Measurements from ENCODE around the gene PRKAG2.

Gene PRKAG2

DNA sequence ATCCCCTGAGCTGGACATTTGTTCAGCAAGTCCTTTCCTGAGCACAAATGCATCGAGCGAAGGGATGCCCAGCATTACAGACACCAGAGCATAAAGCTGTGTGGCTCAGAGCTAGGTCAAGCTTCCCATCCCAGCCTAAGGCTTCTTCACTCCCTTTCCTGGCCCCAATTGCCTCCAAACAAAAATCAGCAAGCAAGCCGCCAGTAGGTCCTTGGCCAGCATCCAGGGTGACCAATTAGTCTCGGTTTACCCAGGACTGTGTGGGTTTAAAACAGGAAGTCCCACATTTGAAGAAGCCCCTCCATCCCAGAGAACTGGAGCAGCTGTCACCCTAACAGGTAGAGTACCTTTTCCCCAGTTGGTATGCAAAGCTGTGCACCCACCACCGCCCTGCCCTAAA lies 51.2 kb downstream of the PRKAG2 start:
- no peak for DNase-seq (ENCODE audit: insufficient read length, low spot score)
- TF ChIP-seq, protein P1, sequence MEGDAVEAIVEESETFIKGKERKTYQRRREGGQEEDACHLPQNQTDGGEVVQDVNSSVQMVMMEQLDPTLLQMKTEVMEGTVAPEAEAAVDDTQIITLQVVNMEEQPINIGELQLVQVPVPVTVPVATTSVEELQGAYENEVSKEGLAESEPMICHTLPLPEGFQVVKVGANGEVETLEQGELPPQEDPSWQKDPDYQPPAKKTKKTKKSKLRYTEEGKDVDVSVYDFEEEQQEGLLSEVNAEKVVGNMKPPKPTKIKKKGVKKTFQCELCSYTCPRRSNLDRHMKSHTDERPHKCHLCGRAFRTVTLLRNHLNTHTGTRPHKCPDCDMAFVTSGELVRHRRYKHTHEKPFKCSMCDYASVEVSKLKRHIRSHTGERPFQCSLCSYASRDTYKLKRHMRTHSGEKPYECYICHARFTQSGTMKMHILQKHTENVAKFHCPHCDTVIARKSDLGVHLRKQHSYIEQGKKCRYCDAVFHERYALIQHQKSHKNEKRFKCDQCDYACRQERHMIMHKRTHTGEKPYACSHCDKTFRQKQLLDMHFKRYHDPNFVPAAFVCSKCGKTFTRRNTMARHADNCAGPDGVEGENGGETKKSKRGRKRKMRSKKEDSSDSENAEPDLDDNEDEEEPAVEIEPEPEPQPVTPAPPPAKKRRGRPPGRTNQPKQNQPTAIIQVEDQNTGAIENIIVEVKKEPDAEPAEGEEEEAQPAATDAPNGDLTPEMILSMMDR (IDR thresholded peaks at IDR 0.05; ENCODE audit: insufficient read depth, missing control alignments): no peak
- no peak for FAIRE-seq

DNA sequence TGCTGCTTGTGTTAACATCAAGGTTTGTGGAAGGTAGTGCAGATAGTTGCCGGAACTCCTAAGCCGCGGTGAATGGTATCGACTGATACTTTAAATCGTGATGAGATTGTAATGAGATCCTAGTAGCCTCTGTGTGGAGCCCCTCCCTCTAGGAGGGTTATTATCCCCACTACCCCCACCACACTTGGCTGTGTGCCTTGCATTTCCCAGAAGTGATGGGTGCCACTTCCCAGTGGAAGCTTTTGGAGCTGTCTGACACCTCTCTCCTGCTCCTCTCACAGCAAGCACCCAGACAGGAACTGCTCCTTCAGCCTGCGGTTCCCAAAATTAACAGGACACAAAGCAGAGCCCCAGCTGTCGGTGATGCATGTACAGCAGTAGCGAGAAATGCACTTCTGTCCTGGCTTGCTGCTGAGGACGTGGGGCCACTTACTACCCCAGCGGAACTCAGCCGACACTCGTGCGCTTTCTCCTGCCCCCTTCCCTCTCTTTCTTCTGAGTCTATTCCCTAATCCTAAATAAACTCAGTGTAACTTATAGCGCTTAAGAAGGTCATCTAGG lies 52.5 kb downstream of the PRKAG2 start:
- TF ChIP-seq, protein P1 (IDR thresholded peaks at IDR 0.05; ENCODE audit: insufficient read depth, missing control alignments): no peak
- FAIRE-seq (no peak), DNase-seq (ENCODE audit: insufficient read length, low spot score) (no peak)

DNA sequence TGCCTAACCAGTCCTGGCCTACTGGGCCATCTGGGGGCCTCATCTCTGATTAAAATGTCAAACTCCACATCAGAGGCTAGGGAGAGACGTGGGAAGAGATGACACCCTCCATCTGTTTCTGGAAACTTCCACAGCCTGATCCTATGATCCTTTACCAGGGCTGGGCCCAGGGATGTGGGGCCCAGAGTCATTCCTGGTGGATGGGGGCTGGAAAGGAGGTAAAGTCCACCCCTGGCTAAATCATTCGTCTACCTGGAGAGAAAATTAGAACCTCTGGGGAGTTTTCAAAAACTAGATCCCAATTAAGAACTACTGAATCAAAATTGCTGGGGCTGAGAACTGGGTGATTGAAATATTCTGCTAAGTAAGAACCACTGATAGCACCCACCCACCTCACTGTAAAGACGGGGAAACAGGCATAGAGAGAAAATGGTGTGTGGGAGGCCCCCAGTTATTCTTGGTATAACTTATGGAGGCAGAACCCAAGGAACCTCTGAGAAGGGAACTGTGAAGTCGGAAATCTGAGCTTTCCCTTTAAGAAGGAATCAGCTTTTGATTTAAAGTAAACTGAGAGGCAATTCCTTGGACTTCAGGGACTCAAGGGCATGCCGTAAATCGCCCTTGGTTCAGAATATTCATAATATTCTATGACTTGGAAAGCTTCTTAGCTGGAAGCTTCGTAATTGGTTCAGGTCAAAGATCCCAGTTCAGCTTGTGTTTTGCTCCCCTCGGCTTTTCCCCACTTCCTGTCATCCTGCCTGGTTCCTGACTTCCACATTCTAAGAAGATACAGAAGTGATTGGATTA lies 53.1 kb downstream of the PRKAG2 start:
- TF ChIP-seq, protein P1 (IDR thresholded peaks at IDR 0.05; ENCODE audit: insufficient read depth, missing control alignments): no peak
- FAIRE-seq: no peak
- DNase-seq (ENCODE audit: insufficient read length, low spot score): no peak

DNA sequence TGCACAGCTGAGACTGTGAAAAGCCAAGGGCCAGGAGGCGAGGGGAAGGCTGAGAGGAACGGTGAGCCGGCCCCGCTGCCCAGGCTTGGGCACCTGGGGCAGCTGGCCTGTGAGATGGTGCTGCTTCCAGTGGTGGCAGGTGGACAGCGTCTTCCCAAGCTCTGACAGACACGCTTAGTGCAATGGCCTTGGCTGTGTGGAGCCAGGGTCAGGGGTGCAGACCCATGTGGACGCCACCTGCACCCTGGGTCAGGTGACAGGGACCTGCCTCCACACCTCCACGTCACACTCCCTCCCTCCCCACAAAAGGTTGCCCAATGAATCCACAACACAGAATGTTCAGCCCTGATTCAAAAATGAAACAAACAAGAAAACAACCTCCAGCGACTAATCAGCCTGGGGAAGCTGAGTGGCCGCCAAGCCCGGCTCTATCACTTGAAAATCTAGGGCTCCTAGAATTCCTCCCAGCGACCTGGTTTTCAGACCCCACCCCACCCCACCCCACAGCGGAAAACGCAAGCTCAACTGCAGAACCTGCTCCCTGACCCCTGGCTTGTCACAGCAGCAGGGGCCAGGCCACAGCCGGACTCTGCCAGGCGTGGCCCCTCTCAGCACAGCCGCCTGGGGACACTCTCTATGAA lies 54.3 kb downstream of the PRKAG2 start:
- FAIRE-seq: no peak
- TF ChIP-seq, protein P1 (IDR thresholded peaks at IDR 0.05; ENCODE audit: insufficient read depth, missing control alignments): no peak

DNA sequence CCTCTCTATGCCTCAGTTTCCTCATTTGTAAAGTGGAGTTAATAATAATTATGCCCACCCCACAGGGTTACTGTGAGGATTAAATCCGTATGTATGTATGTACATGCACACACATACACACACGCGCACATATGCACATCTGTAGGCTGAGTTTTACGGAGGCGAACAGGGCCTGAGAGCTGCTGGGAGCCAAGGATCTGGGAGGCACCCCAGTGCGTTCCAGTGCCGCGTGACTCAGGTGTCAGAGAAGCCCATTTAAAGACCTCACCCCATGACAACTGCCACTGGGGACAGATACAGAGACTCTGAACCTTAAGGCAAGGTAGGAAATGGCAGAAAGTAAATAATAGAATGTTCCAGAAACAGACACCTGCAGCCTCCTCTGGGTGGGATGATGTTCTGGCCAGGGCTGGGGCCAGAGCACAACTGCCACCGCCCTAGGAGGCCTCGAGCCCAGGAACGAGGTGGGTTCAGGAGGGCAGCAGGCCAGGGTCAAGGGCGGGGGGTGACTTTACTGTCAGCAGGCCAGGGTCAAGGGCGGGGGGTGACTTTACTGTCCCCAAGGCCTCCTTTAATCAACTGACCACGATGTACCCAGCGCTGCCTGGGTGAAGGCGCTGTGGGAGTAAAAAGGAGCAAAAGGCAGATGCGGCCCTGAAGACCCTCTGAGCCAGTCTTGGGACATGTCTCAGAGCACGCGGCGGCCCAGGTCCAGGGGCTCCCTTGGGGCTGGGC lies 54.9 kb downstream of the PRKAG2 start:
- TF ChIP-seq, protein P1 (IDR thresholded peaks at IDR 0.05; ENCODE audit: insufficient read depth, missing control alignments): no peak
- no peak for FAIRE-seq
- no peak for DNase-seq (ENCODE audit: insufficient read length, low spot score)

More for the DNA sequence above, 54.3 kb downstream of the PRKAG2 start:
- DNase-seq (ENCODE audit: insufficient read length, low spot score): no peak

DNA sequence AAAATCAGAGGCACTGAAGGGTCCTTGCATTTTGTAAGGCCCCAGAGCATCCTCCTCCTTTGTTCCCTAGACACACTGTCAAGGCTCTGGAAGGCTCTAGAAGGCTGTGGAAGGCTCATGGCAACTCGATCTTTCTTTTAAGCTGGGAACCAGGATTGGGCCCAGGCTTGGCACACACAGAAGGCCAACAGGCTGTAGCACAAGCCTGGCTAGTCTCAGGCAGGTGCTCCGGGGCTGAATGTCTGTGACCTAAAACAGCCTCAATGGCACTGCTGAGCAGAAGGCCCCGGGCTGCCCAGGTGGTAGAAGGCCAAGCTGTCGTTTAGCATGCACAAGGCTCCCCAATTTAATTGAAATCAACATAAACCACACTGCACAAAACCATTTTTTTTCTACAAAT lies 55.7 kb downstream of the PRKAG2 start:
- FAIRE-seq: no peak
- TF ChIP-seq, protein P1 (IDR thresholded peaks at IDR 0.05; ENCODE audit: insufficient read depth, missing control alignments): no peak
- DNase-seq (ENCODE audit: insufficient read length, low spot score): no peak

Data from D721Med (cell line).